WTC11 (cell line): Measurements from ENCODE around the gene ANTXR1.

Source experiments
- CREB1 ChIP-seq: sonication (generic); formaldehyde crosslinking; IDR thresholded peaks from 2 replicates; pipeline ENCODE4 v1.8.0; 2023; ENCODE audit warnings: mild to moderate bottlenecking, missing genetic modification reagents
- ETV6 ChIP-seq: sonication (generic); formaldehyde crosslinking; IDR thresholded peaks from 2 replicates; pipeline ENCODE4 v1.8.1; 2022; ENCODE audit warnings: mild to moderate bottlenecking, missing genetic modification reagents
- FOXK1 ChIP-seq: sonication (generic); formaldehyde crosslinking; IDR thresholded peaks from 2 replicates; pipeline ENCODE4 v1.8.0; 2022; ENCODE audit warnings: mild to moderate bottlenecking, moderate library complexity, missing genetic modification reagents
- NFYB ChIP-seq: sonication (generic); formaldehyde crosslinking; conservative IDR thresholded peaks from 2 replicates; pipeline ENCODE4 v1.8.0; 2022; ENCODE audit warnings: low read depth, missing genetic modification reagents
- ZNF121 ChIP-seq: sonication (generic); formaldehyde crosslinking; IDR thresholded peaks from 2 replicates; pipeline ENCODE4 v1.8.0; 2023; ENCODE audit warnings: missing genetic modification reagents
- ZNF263 ChIP-seq: sonication (generic); formaldehyde crosslinking; IDR thresholded peaks from 2 replicates; pipeline ENCODE4 v1.8.1; 2022; ENCODE audit warnings: low read depth, mild to moderate bottlenecking, moderate library complexity, missing genetic modification reagents
- TF ChIP-seq, protein P1 (sequence below): fragments of 200-600 bp; IDR thresholded peaks from 2 replicates; pipeline ENCODE4 v1.8.0; 2022; ENCODE audit warnings: antibody characterized with exemption
- TF ChIP-seq, protein P2 (sequence below): sonication (generic); formaldehyde crosslinking; IDR thresholded peaks from 2 replicates; pipeline ENCODE4 v1.8.1; 2023; ENCODE audit warnings: mild to moderate bottlenecking, moderate library complexity, missing genetic modification reagents
- TF ChIP-seq, protein P3 (sequence below): sonication (generic); formaldehyde crosslinking; IDR thresholded peaks from 2 replicates; pipeline ENCODE4 v1.8.0; 2022; ENCODE audit warnings: mild to moderate bottlenecking, missing genetic modification reagents
- TF ChIP-seq, protein P4 (sequence below): sonication (generic); formaldehyde crosslinking; IDR thresholded peaks from 2 replicates; pipeline ENCODE4 v1.8.1; 2023; ENCODE audit warnings: mild to moderate bottlenecking, missing genetic modification reagents
- TF ChIP-seq, protein P5 (sequence below): sonication (generic); formaldehyde crosslinking; IDR thresholded peaks from 2 replicates; pipeline ENCODE4 v1.8.0; 2023; ENCODE audit warnings: missing genetic modification reagents
- TF ChIP-seq, protein P6 (sequence below): sonication (generic); formaldehyde crosslinking; IDR thresholded peaks from 2 replicates; pipeline ENCODE4 v1.8.0; 2022; ENCODE audit warnings: mild to moderate bottlenecking, missing genetic modification reagents
- TF ChIP-seq, protein P7 (sequence below): sonication (generic); formaldehyde crosslinking; IDR thresholded peaks from 2 replicates; pipeline ENCODE4 v1.8.1; 2023; ENCODE audit warnings: mild to moderate bottlenecking, missing genetic modification reagents, moderate library complexity
- TF ChIP-seq, protein P8 (sequence below): fragments of 250-450 bp; sonication (Bioruptor Pico); conservative IDR thresholded peaks from 2 replicates; pipeline ENCODE4 v1.9.0; 2021; ENCODE audit warnings: mild to moderate bottlenecking

DNA sequence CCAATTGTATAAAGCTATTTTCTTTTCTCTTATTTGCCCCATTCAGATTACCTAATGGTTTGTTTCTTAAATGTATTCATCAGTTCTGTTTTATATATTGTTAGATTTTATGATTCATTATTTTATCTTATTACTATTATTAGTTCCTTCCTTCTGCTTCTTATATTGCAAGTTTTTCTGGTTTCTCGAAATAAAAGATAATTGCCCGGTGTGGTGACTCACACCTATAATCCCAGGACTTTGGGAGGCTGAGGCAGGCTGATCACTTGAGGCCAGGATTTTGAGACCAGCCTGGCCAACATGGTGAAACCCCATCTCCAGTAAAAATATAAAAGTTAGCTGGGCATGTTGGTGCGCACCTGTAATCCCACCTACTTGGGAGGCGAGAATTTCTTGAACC lies 37.8 kb downstream of the ANTXR1 start:
- TF ChIP-seq, protein P1, sequence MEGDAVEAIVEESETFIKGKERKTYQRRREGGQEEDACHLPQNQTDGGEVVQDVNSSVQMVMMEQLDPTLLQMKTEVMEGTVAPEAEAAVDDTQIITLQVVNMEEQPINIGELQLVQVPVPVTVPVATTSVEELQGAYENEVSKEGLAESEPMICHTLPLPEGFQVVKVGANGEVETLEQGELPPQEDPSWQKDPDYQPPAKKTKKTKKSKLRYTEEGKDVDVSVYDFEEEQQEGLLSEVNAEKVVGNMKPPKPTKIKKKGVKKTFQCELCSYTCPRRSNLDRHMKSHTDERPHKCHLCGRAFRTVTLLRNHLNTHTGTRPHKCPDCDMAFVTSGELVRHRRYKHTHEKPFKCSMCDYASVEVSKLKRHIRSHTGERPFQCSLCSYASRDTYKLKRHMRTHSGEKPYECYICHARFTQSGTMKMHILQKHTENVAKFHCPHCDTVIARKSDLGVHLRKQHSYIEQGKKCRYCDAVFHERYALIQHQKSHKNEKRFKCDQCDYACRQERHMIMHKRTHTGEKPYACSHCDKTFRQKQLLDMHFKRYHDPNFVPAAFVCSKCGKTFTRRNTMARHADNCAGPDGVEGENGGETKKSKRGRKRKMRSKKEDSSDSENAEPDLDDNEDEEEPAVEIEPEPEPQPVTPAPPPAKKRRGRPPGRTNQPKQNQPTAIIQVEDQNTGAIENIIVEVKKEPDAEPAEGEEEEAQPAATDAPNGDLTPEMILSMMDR: no peak
- TF ChIP-seq, protein P2, sequence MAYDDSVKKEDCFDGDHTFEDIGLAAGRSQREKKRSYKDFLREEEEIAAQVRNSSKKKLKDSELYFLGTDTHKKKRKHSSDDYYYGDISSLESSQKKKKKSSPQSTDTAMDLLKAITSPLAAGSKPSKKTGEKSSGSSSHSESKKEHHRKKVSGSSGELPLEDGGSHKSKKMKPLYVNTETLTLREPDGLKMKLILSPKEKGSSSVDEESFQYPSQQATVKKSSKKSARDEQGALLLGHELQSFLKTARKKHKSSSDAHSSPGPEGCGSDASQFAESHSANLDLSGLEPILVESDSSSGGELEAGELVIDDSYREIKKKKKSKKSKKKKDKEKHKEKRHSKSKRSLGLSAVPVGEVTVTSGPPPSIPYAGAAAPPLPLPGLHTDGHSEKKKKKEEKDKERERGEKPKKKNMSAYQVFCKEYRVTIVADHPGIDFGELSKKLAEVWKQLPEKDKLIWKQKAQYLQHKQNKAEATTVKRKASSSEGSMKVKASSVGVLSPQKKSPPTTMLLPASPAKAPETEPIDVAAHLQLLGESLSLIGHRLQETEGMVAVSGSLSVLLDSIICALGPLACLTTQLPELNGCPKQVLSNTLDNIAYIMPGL (CRISPR knock-in tag): no peak
- TF ChIP-seq NFYB (no peak), ZNF263 (no peak), FOXK1 (CRISPR knock-in tag) (no peak), CREB1 (no peak), ZNF121 (no peak), ETV6 (CRISPR knock-in tag) (no peak)
- TF ChIP-seq, protein P3, sequence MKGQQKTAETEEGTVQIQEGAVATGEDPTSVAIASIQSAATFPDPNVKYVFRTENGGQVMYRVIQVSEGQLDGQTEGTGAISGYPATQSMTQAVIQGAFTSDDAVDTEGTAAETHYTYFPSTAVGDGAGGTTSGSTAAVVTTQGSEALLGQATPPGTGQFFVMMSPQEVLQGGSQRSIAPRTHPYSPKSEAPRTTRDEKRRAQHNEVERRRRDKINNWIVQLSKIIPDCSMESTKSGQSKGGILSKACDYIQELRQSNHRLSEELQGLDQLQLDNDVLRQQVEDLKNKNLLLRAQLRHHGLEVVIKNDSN (CRISPR knock-in tag): no peak
- TF ChIP-seq, protein P4, sequence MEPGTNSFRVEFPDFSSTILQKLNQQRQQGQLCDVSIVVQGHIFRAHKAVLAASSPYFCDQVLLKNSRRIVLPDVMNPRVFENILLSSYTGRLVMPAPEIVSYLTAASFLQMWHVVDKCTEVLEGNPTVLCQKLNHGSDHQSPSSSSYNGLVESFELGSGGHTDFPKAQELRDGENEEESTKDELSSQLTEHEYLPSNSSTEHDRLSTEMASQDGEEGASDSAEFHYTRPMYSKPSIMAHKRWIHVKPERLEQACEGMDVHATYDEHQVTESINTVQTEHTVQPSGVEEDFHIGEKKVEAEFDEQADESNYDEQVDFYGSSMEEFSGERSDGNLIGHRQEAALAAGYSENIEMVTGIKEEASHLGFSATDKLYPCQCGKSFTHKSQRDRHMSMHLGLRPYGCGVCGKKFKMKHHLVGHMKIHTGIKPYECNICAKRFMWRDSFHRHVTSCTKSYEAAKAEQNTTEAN (CRISPR knock-in tag): no peak
- TF ChIP-seq, protein P5, sequence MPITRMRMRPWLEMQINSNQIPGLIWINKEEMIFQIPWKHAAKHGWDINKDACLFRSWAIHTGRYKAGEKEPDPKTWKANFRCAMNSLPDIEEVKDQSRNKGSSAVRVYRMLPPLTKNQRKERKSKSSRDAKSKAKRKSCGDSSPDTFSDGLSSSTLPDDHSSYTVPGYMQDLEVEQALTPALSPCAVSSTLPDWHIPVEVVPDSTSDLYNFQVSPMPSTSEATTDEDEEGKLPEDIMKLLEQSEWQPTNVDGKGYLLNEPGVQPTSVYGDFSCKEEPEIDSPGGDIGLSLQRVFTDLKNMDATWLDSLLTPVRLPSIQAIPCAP: no peak
- TF ChIP-seq, protein P6, sequence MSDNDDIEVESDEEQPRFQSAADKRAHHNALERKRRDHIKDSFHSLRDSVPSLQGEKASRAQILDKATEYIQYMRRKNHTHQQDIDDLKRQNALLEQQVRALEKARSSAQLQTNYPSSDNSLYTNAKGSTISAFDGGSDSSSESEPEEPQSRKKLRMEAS: no peak
- TF ChIP-seq, protein P7, sequence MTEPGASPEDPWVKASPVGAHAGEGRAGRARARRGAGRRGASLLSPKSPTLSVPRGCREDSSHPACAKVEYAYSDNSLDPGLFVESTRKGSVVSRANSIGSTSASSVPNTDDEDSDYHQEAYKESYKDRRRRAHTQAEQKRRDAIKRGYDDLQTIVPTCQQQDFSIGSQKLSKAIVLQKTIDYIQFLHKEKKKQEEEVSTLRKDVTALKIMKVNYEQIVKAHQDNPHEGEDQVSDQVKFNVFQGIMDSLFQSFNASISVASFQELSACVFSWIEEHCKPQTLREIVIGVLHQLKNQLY (CRISPR knock-in tag): no peak
- TF ChIP-seq, protein P8, sequence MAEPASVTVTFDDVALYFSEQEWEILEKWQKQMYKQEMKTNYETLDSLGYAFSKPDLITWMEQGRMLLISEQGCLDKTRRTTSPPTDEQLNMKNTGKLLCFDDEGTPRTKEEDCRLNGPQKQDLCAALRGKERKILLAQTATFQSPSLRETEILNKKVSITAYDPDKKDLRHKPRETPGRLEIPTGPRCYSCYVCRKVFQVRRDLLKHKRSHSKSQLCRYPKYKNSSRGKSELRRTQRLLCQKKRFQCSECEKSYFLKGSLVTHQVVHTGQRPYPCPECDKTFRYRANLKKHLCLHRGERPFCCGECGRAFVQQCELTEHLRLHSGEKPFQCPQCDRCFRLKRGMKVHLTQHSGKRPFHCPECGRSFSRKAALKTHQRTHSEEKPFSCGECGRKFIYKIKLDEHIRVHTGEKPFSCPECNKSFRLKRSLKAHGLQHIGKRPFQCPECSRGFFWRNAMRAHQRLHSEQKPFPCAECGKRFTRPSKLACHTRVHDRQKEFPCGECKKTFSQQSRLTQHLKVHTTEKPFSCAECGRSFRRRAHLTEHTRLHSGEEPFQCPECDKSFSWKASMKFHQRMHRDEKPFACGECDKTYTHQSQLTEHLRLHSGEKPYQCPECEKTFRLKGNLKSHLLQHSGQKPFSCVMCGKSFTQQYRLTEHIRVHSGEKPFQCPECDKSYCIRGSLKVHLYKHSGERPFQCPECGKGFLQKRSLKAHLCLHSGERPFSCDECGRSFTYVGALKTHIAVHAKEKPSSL: no peak
